ENCODE measurements around the gene MTHFR. TPM values are rescaled to one million over a fixed set of nuclear protein-coding genes. Genes with fewer than 3 reads are reported as not detected.

The MTHFR gene
- total and polyA plus RNA-seq, 2 of the 8 experiments (the other 6 are each of a cell fraction or from before 2014, with no cell fraction given) = 8.7 to 18.5 TPM

GRCh38 chr1:11749996-11750395 lies 55.8 kb downstream of the MTHFR start (continued):
- no peak for TF ChIP-seq CHD7 (IDR thresholded peaks at IDR 0.05; ENCODE audit: insufficient replicate concordance, low read length)
- no peak for TF ChIP-seq HDAC2 (IDR thresholded peaks at IDR 0.05; ENCODE audit: borderline replicate concordance in 1 of 2, low read depth in 2 of 2, low read length in 2 of 2)
- TF ChIP-seq CEBPB (IDR thresholded peaks at IDR 0.05; ENCODE audit: low read depth, low read length) = no peak
- no peak for TF ChIP-seq CTCF (IDR thresholded peaks at IDR 0.05; ENCODE audit: control extremely low read depth in 1 of 3, insufficient read depth in 1 of 3, low read depth in 1 of 3, low read length in 3 of 3)

Data from H1 (cell line).